NCI-H2227 treated with DMSO at 0.1 percent for 48 hours (cell line): ENCODE results near the gene ZFAND3.

Experiments used
- DNase-seq: peaks from one replicate; lab custom pipeline; 2025; lab: John Stamatoyannopoulos, UW

The ZFAND3 gene

GRCh38 chr6:37894585-37894984 lies 75.1 kb downstream of the ZFAND3 start:
- no peak for DNase-seq

- no peak for DNase-seq
Measured at GRCh38 chr6:37897321-37897720, 77.8 kb downstream of the ZFAND3 start.

- no peak for DNase-seq
Measured at GRCh38 chr6:37897818-37898515, 78.4 kb downstream of the ZFAND3 start.

GRCh38 chr6:37903351-37904340 lies 84.1 kb downstream of the ZFAND3 start:
- DNase-seq, result no peak

- DNase-seq, result no peak
Measured at GRCh38 chr6:37904590-37904989, 85.1 kb downstream of the ZFAND3 start.

- no peak for DNase-seq
Measured at GRCh38 chr6:37906121-37906520, 86.6 kb downstream of the ZFAND3 start.

- no peak for DNase-seq
Measured at GRCh38 chr6:37910998-37911397, 91.5 kb downstream of the ZFAND3 start.

GRCh38 chr6:37913210-37913609 lies 93.7 kb downstream of the ZFAND3 start:
- no peak for DNase-seq

- no peak for DNase-seq
Measured at GRCh38 chr6:37915463-37915862, 95.9 kb downstream of the ZFAND3 start.

- no peak for DNase-seq
Measured at GRCh38 chr6:37916149-37916548, 96.6 kb downstream of the ZFAND3 start.

GRCh38 chr6:37916675-37917074 lies 97.1 kb downstream of the ZFAND3 start:
- no peak for DNase-seq

GRCh38 chr6:37917566-37917965 lies 98.0 kb downstream of the ZFAND3 start:
- DNase-seq, result no peak

GRCh38 chr6:37919417-37920157 lies 100.1 kb downstream of the ZFAND3 start:
- no peak for DNase-seq

GRCh38 chr6:37920667-37921066 lies 101.1 kb downstream of the ZFAND3 start:
- no peak for DNase-seq

- DNase-seq, result no peak
Measured at GRCh38 chr6:37922563-37922962, 103.0 kb downstream of the ZFAND3 start.

- no peak for DNase-seq
Measured at GRCh38 chr6:37923514-37923913, 104.0 kb downstream of the ZFAND3 start.

- no peak for DNase-seq
Measured at GRCh38 chr6:37926661-37927060, 107.1 kb downstream of the ZFAND3 start.

- DNase-seq, result no peak
Measured at GRCh38 chr6:37928217-37928616, 108.7 kb downstream of the ZFAND3 start.

- DNase-seq, result no peak
Measured at GRCh38 chr6:37930288-37930971, 110.9 kb downstream of the ZFAND3 start.

- no peak for DNase-seq
Measured at GRCh38 chr6:37931066-37931465, 111.5 kb downstream of the ZFAND3 start.

- DNase-seq, result no peak
Measured at GRCh38 chr6:37934276-37934675, 114.7 kb downstream of the ZFAND3 start.

- DNase-seq, result no peak
Measured at GRCh38 chr6:37936150-37936549, 116.6 kb downstream of the ZFAND3 start.
